Central memory CD8-positive, alpha-beta T cell (primary cell): ENCODE measurements around the gene DIS3.
"Not testable (repeated sequence)": the region's sequence is repeated elsewhere in the genome, so short reads cannot be mapped to it uniquely, and the experiment has no call there.

Experiments
- ATAC-seq: fragments of 150-1000 bp; cut with Tn5 transposase; replicated peaks from 2 replicates; pipeline ENCODE4 v1.10.0; 2022; ENCODE audit warnings: mild to moderate bottlenecking, moderate FRiP score, moderate number of reproducible peaks; ENCODE audit not compliant: poor library complexity, severe bottlenecking; ENCODE audit errors: extremely low read depth
- DNase-seq, 2 donors: peaks; one replicate each; pipeline ENCODE4 v3.0.0; 2021; ENCODE audit warnings: low spot score in 2 of 2
- H3K27ac Mint-ChIP-seq: one replicate; pipeline ENCODE4 v1.8.0; 2022; ENCODE audit warnings: low read depth, mild to moderate bottlenecking, moderate library complexity, mixed read lengths
- H3K27me3 Mint-ChIP-seq: one replicate; pipeline ENCODE4 v1.8.0; 2022; ENCODE audit warnings: mixed read lengths
- H3K36me3 Mint-ChIP-seq: one replicate; pipeline ENCODE4 v1.8.0; 2022; ENCODE audit warnings: mild to moderate bottlenecking, moderate library complexity, mixed read lengths; ENCODE audit not compliant: insufficient read depth
- H3K4me1 Mint-ChIP-seq: one replicate; pipeline ENCODE4 v1.8.0; 2022; ENCODE audit warnings: mixed read lengths
- H3K4me3 Mint-ChIP-seq: one replicate; pipeline ENCODE4 v1.8.0; 2022; ENCODE audit warnings: mild to moderate bottlenecking, moderate library complexity, mixed read lengths
- H3K9me3 Mint-ChIP-seq: one replicate; pipeline ENCODE4 v1.8.0; 2022; ENCODE audit warnings: mixed read lengths

DIS3 gene

GRCh38 chr13:72781451-72782439 is at the start of gene DIS3, which contains the start of gene PIBF1:
Gene DIS3, minus strand, starts transcription at chr13:72781900. Its CDS starts 68 bp downstream, at chr13:72781832.
Gene PIBF1, plus strand, starts transcription at chr13:72782133. Its CDS starts 1,337 bp downstream, at chr13:72783470.
- DNase-seq (peak; percentile 86 to 93), ATAC-seq (peak; percentile 96)
- Mint-ChIP-seq H3K9me3 (no peaks in the 10 kb centered on the region), H3K27me3 (no peaks in the 10 kb centered on the region), H3K27ac (peak within 1 kb of the TSS; percentile 98), H3K4me3 (peak within 1 kb of the TSS; percentile 100), H3K36me3 (peaks cover 36% of the 10 kb centered on the region), H3K4me1 (peaks cover 68% of the 10 kb centered on the region)

- H3K36me3 Mint-ChIP-seq, result peaks cover 31% of the 10 kb centered on the region
These were observed 42.0 kb upstream of the DIS3 start for GRCh38 chr13:72823724-72824123.

GRCh38 chr13:72823081-72823480 is 41.4 kb upstream of the DIS3 start:
- Mint-ChIP-seq H3K4me3 (no peak overlapping the region), H3K36me3 (peaks cover 28% of the 10 kb centered on the region)
- DNase-seq, result no peak

More at GRCh38 chr13:72823724-72824123, 42.0 kb upstream of the DIS3 start:
- Mint-ChIP-seq H3K9me3 (no peaks in the 10 kb centered on the region), H3K27me3 (no peaks in the 10 kb centered on the region), H3K4me1 (peaks cover 6% of the 10 kb centered on the region), H3K27ac (no peak overlapping the region), H3K4me3 (no peak overlapping the region)
- ATAC-seq (no peak), DNase-seq (no peak)

GRCh38 chr13:72820898-72821279 is 39.2 kb upstream of the DIS3 start:
- Mint-ChIP-seq H3K27ac (no peak overlapping the region), H3K4me1 (no peaks in the 10 kb centered on the region)
- DNase-seq, result no peak

More at GRCh38 chr13:72823081-72823480, 41.4 kb upstream of the DIS3 start:
- no peak overlapping the region for H3K27ac Mint-ChIP-seq
- H3K4me1 Mint-ChIP-seq, result no peaks in the 10 kb centered on the region
- H3K27me3 Mint-ChIP-seq, result no peaks in the 10 kb centered on the region
- H3K9me3 Mint-ChIP-seq, result no peaks in the 10 kb centered on the region
- ATAC-seq, result no peak

GRCh38 chr13:72820156-72820897 is 38.6 kb upstream of the DIS3 start:
- H3K27me3 Mint-ChIP-seq, result no peaks in the 10 kb centered on the region
- no peak overlapping the region for H3K27ac Mint-ChIP-seq
- H3K9me3 Mint-ChIP-seq, result no peaks in the 10 kb centered on the region
- DNase-seq, result no peak
- H3K4me3 Mint-ChIP-seq, result no peak overlapping the region
- peaks cover 21% of the 10 kb centered on the region for H3K36me3 Mint-ChIP-seq
- ATAC-seq, result no peak
- H3K4me1 Mint-ChIP-seq, result no peaks in the 10 kb centered on the region

More at GRCh38 chr13:72820898-72821279, 39.2 kb upstream of the DIS3 start:
- H3K9me3 Mint-ChIP-seq, result no peaks in the 10 kb centered on the region
- no peak overlapping the region for H3K4me3 Mint-ChIP-seq
- peaks cover 21% of the 10 kb centered on the region for H3K36me3 Mint-ChIP-seq
- no peak for ATAC-seq
- H3K27me3 Mint-ChIP-seq, result no peaks in the 10 kb centered on the region

- Mint-ChIP-seq H3K27me3 (no peaks in the 10 kb centered on the region), H3K27ac (no peak overlapping the region), H3K4me1 (no peaks in the 10 kb centered on the region), H3K36me3 (peaks cover 10% of the 10 kb centered on the region), H3K4me3 (no peak overlapping the region), H3K9me3 (no peaks in the 10 kb centered on the region)
- DNase-seq (no peak), ATAC-seq (no peak)
These were observed 27.3 kb upstream of the DIS3 start for GRCh38 chr13:72808917-72809500.

GRCh38 chr13:72806514-72806913 is 24.8 kb upstream of the DIS3 start:
- not testable (repeated sequence) for H3K4me1 Mint-ChIP-seq, H3K36me3 Mint-ChIP-seq, ATAC-seq, H3K27ac Mint-ChIP-seq, H3K27me3 Mint-ChIP-seq, DNase-seq, H3K4me3 Mint-ChIP-seq, H3K9me3 Mint-ChIP-seq

GRCh38 chr13:72805676-72806346 is 24.1 kb upstream of the DIS3 start:
- DNase-seq (no peak), ATAC-seq (no peak)
- Mint-ChIP-seq H3K36me3 (peaks cover 5% of the 10 kb centered on the region), H3K9me3 (no peaks in the 10 kb centered on the region), H3K4me3 (no peak overlapping the region), H3K27me3 (no peaks in the 10 kb centered on the region), H3K27ac (no peak overlapping the region), H3K4me1 (peaks cover 13% of the 10 kb centered on the region)

GRCh38 chr13:72804301-72804700 is 22.6 kb upstream of the DIS3 start:
- ATAC-seq, result no peak
- no peak for DNase-seq
- Mint-ChIP-seq H3K4me1 (peaks cover 16% of the 10 kb centered on the region), H3K4me3 (no peak overlapping the region), H3K9me3 (no peaks in the 10 kb centered on the region), H3K27me3 (no peaks in the 10 kb centered on the region), H3K36me3 (peaks cover 5% of the 10 kb centered on the region), H3K27ac (no peak overlapping the region)

GRCh38 chr13:72798817-72799216 is 17.1 kb upstream of the DIS3 start:
- no peaks in the 10 kb centered on the region for H3K27me3 Mint-ChIP-seq
- no peaks in the 10 kb centered on the region for H3K9me3 Mint-ChIP-seq
- ATAC-seq (no peak), DNase-seq (no peak)
- peaks cover 25% of the 10 kb centered on the region for H3K4me1 Mint-ChIP-seq
- no peak overlapping the region for H3K27ac Mint-ChIP-seq
- H3K36me3 Mint-ChIP-seq, result peaks cover 10% of the 10 kb centered on the region
- no peak overlapping the region for H3K4me3 Mint-ChIP-seq

GRCh38 chr13:72792640-72793039 is 10.9 kb upstream of the DIS3 start:
- ATAC-seq (no peak), DNase-seq (no peak)
- Mint-ChIP-seq H3K9me3 (no peaks in the 10 kb centered on the region), H3K27me3 (no peaks in the 10 kb centered on the region), H3K4me3 (no peak overlapping the region), H3K4me1 (peaks cover 31% of the 10 kb centered on the region), H3K27ac (no peak overlapping the region), H3K36me3 (peaks cover 27% of the 10 kb centered on the region)

GRCh38 chr13:72788831-72789230 is 7.1 kb upstream of the DIS3 start:
- ATAC-seq (no peak), DNase-seq (no peak)
- Mint-ChIP-seq H3K36me3 (peaks cover 20% of the 10 kb centered on the region), H3K4me1 (peaks cover 40% of the 10 kb centered on the region), H3K27me3 (no peaks in the 10 kb centered on the region), H3K9me3 (no peaks in the 10 kb centered on the region), H3K4me3 (no peak overlapping the region), H3K27ac (no peak overlapping the region)
